HEK293 (cell line): ENCODE data around the gene RHOBTB3.

Experiments
- CTCF ChIP-seq: fragments of 450-650 bp; formaldehyde crosslinking; IDR thresholded peaks from 2 replicates; pipeline ENCODE4 v1.5.1; 2016; ENCODE audit warnings: missing biosample characterization, missing genetic modification characterization
- KLF10 ChIP-seq: fragments of 450-650 bp; IDR thresholded peaks from 2 replicates; pipeline ENCODE4 v1.5.1; 2018; ENCODE audit warnings: missing biosample characterization, mild to moderate bottlenecking, missing genetic modification characterization
- SCRT1 ChIP-seq: fragments of 450-650 bp; formaldehyde crosslinking; IDR thresholded peaks from 2 replicates; pipeline ENCODE4 v1.5.1; 2016; ENCODE audit warnings: missing biosample characterization, missing genetic modification characterization, borderline replicate concordance
- ZNF121 ChIP-seq: fragments of 450-650 bp; formaldehyde crosslinking; IDR thresholded peaks from 2 replicates; pipeline ENCODE4 v1.5.1; 2016; ENCODE audit warnings: missing biosample characterization, missing genetic modification characterization
- ZNF16 ChIP-seq: fragments of 450-650 bp; formaldehyde crosslinking; IDR thresholded peaks from 2 replicates; pipeline ENCODE4 v1.5.1; 2016; ENCODE audit warnings: low read depth, missing biosample characterization, missing genetic modification characterization
- ZNF449 ChIP-seq: fragments of 450-650 bp; formaldehyde crosslinking; IDR thresholded peaks from 2 replicates; pipeline ENCODE4 v1.5.1; 2017; ENCODE audit warnings: missing biosample characterization, mild to moderate bottlenecking, missing genetic modification characterization, moderate library complexity
- ZNF571 ChIP-seq: fragments of 450-650 bp; formaldehyde crosslinking; IDR thresholded peaks from 2 replicates; pipeline ENCODE4 v1.5.0; 2017; ENCODE audit warnings: missing biosample characterization, missing genetic modification characterization
- ZNF785 ChIP-seq: fragments of 450-650 bp; formaldehyde crosslinking; IDR thresholded peaks from 2 replicates; pipeline ENCODE4 v1.5.1; 2016; ENCODE audit warnings: missing biosample characterization, missing genetic modification characterization

- TF ChIP-seq SCRT1 (tag by site-specific recombination) (no peak), CTCF (tag by site-specific recombination) (no peak), ZNF571 (tag by site-specific recombination) (no peak), KLF10 (no peak), ZNF785 (no peak), ZNF121 (tag by site-specific recombination) (no peak), ZNF449 (tag by site-specific recombination) (no peak), ZNF16 (tag by site-specific recombination) (no peak)
These were observed 96.7 kb downstream of the RHOBTB3 start for GRCh38 chr5:95827892-95828246.
